Breast epithelium (tissue), 3 donors: ENCODE data around the gene SHC3.

Experiments used
- POLR2A ChIP-seq: fragments of 450-650 bp; IDR thresholded peaks from one replicate; pipeline ENCODE4 v1.6.1; 2016; ENCODE audit warnings: antibody characterized with exemption, mild to moderate bottlenecking, moderate library complexity
- POLR2AphosphoS5 ChIP-seq, 3 donors: sonication (generic); formaldehyde crosslinking; IDR thresholded peaks; one replicate each; pipeline ENCODE4 v1.6.1; 2017; ENCODE audit warnings: antibody characterized with exemption in 3 of 3
- TF ChIP-seq, protein P1 (sequence below), 3 donors: fragments of 450-650 bp; IDR thresholded peaks; one replicate each; pipeline ENCODE4 v1.5.1; 2016 to 2017; ENCODE audit warnings: antibody characterized with exemption in 3 of 3, mild to moderate bottlenecking in 3 of 3, moderate library complexity in 3 of 3

GRCh38 chr9:88974641-88975040, 204.0 kb downstream of the SHC3 start:
- TF ChIP-seq POLR2A, result no peak
- TF ChIP-seq, protein P1, sequence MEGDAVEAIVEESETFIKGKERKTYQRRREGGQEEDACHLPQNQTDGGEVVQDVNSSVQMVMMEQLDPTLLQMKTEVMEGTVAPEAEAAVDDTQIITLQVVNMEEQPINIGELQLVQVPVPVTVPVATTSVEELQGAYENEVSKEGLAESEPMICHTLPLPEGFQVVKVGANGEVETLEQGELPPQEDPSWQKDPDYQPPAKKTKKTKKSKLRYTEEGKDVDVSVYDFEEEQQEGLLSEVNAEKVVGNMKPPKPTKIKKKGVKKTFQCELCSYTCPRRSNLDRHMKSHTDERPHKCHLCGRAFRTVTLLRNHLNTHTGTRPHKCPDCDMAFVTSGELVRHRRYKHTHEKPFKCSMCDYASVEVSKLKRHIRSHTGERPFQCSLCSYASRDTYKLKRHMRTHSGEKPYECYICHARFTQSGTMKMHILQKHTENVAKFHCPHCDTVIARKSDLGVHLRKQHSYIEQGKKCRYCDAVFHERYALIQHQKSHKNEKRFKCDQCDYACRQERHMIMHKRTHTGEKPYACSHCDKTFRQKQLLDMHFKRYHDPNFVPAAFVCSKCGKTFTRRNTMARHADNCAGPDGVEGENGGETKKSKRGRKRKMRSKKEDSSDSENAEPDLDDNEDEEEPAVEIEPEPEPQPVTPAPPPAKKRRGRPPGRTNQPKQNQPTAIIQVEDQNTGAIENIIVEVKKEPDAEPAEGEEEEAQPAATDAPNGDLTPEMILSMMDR (IDR thresholded peaks at IDR 0.05), result no peak
- no peak for TF ChIP-seq POLR2AphosphoS5 (IDR thresholded peaks at IDR 0.05)
